HepG2 (cell line): Measurements from ENCODE around the gene MAVS. TPM values are rescaled to one million over a fixed set of nuclear protein-coding genes. Genes with fewer than 3 reads are reported as not detected.

ENCODE experiments used
- HES4 ChIP-seq: sonication (generic); formaldehyde crosslinking; IDR thresholded peaks from 2 replicates; pipeline ENCODE4 v1.9.0; 2021; ENCODE audit warnings: mild to moderate bottlenecking, missing genetic modification reagents, borderline replicate concordance
- JARID2 ChIP-seq: sonication (generic); formaldehyde crosslinking; IDR thresholded peaks from 2 replicates; pipeline ENCODE4 v1.8.1; 2023; ENCODE audit warnings: missing genetic modification reagents, inconsistent platforms; ENCODE audit not compliant: insufficient replicate concordance
- NFIB ChIP-seq: sonication (generic); formaldehyde crosslinking; IDR thresholded peaks from 2 replicates; pipeline ENCODE4 v1.9.0; 2021; ENCODE audit warnings: missing genetic modification reagents, mild to moderate bottlenecking, borderline replicate concordance
- POLR2A ChIP-seq, 2 experiments: IDR thresholded peaks; 2 replicates each; pipeline ENCODE4 v1.6.1; 2011; ENCODE audit warnings: low read depth in 2 of 2, low read length in 2 of 2, mild to moderate bottlenecking in 1 of 2, moderate library complexity in 1 of 2; ENCODE audit not compliant: insufficient read depth in 1 of 2
- SKI ChIP-seq: fragments of 450-650 bp; IDR thresholded peaks from one replicate; pipeline ENCODE4 v1.6.1; 2018; ENCODE audit warnings: mild to moderate bottlenecking; ENCODE audit not compliant: partially characterized antibody
- TSC22D2 ChIP-seq: sonication (generic); formaldehyde crosslinking; IDR thresholded peaks from 2 replicates; pipeline ENCODE4 v1.5.1; 2020; ENCODE audit warnings: missing genetic modification reagents, mild to moderate bottlenecking, borderline replicate concordance
- ZBTB4 ChIP-seq: sonication (generic); formaldehyde crosslinking; IDR thresholded peaks from 2 replicates; pipeline ENCODE4 v1.4.0; 2020; ENCODE audit warnings: missing genetic modification reagents, mild to moderate bottlenecking, borderline replicate concordance
- ZNF564 ChIP-seq: sonication (generic); formaldehyde crosslinking; IDR thresholded peaks from 2 replicates; pipeline ENCODE4 v1.8.1; 2023; ENCODE audit warnings: mild to moderate bottlenecking, missing genetic modification reagents
- polyA plus RNA-seq, 8 experiments: library from polyadenylated mRNA; depleted of rRNA in 3 of 8; stranded (reverse) in 7 of 8; unstranded in 1 of 8; fragments of >200 nt; fragmentation: Illumina TruSeq in 4 of 8; extraction: Trizol in 4 of 8; gene quantifications; 2 replicates each; pipeline versions ENCODE4 v1.2.1 to v1.2.3, GENCODE V29; 2011 to 2016; ENCODE audit warnings: low read depth in 4 of 8, missing spikeins in 1 of 8, mixed read lengths in 1 of 8; ENCODE audit not compliant: insufficient read depth in 1 of 8
- total RNA-seq, 5 experiments: library from RNA; depleted of rRNA; stranded (reverse); fragments of >200 nt; fragmentation: Illumina TruSeq; extraction: Trizol; gene quantifications; 2 replicates each; pipeline ENCODE4 v1.2.3, GENCODE V29; 2016; ENCODE audit warnings: low read depth in 1 of 5
- TF ChIP-seq, protein P1 (sequence below): sonication (generic); formaldehyde crosslinking; IDR thresholded peaks from 2 replicates; pipeline ENCODE4 v1.5.0; 2020; ENCODE audit warnings: mild to moderate bottlenecking, missing genetic modification reagents
- TF ChIP-seq, protein P2 (sequence below): sonication (generic); formaldehyde crosslinking; IDR thresholded peaks from 2 replicates; pipeline ENCODE4 v1.4.0; 2020; ENCODE audit warnings: missing genetic modification reagents
- TF ChIP-seq, protein P3 (sequence below): sonication (generic); formaldehyde crosslinking; IDR thresholded peaks from 2 replicates; pipeline ENCODE4 v1.5.1; 2020; ENCODE audit warnings: mild to moderate bottlenecking, missing genetic modification reagents, moderate library complexity

Gene MAVS
- total and polyA plus RNA-seq, 2 of the 13 experiments (the other 11 are each of a cell fraction or from before 2014, with no cell fraction given): 27.3 to 36.6 TPM

DNA sequence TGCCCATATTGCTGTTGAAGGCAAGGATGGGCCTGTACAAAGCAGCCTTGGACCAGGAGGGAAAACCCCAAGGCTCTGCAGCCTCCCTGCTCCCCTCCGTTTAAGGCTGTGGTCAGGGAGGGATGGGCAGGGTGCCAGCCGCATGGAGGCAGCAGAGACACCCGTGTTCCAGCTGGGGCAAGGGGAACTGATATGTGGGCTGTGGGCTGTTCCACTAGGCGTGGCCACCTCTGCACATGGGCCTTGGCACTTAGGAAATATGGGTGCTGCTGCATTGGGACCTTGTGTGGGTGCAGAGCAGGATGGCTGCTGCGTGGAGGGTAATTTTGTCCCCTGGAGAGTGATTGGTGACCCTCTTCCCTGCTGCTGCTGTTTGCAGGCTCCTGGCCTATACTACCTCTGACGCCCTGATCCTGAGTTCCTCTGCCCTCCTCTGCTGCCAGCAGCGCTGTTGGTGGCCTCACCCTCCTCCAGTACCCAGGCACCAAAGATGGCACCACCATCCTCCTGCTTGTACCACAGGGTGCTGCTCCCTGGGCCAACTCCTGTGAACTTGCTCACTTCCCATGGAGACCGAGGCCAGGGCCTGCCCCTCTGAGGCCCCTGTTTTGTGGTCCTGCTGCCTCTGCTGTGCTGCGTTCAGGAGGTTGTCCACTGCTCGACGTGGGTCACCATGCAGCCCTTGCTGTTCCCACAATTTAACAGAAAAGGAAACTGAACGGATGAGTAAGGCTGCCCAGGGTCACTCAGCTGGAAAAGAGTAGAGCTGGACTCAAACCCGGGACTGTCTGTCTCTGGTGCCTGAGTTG lies 77.9 kb downstream of the MAVS start (continued):
- TF ChIP-seq HES4 (CRISPR knock-in tag) (0 out of 2 replicates have a peak, but pooled peaks have one; percentile 49), JARID2 (CRISPR knock-in tag) (no peak), ZNF564 (CRISPR knock-in tag) (no peak), SKI (no peak), POLR2A (IDR thresholded peaks at IDR 0.05; ENCODE audit: insufficient read depth in 1 of 2, low read depth in 2 of 2, low read length in 2 of 2) (peak in 1 of 2 experiments; percentile 58; a peak in 2 of 4 replicates), NFIB (CRISPR knock-in tag) (no peak), TSC22D2 (CRISPR knock-in tag) (no peak), ZBTB4 (CRISPR knock-in tag) (0 out of 2 replicates have a peak, but pooled peaks have one; percentile 14)
- TF ChIP-seq, protein P1, sequence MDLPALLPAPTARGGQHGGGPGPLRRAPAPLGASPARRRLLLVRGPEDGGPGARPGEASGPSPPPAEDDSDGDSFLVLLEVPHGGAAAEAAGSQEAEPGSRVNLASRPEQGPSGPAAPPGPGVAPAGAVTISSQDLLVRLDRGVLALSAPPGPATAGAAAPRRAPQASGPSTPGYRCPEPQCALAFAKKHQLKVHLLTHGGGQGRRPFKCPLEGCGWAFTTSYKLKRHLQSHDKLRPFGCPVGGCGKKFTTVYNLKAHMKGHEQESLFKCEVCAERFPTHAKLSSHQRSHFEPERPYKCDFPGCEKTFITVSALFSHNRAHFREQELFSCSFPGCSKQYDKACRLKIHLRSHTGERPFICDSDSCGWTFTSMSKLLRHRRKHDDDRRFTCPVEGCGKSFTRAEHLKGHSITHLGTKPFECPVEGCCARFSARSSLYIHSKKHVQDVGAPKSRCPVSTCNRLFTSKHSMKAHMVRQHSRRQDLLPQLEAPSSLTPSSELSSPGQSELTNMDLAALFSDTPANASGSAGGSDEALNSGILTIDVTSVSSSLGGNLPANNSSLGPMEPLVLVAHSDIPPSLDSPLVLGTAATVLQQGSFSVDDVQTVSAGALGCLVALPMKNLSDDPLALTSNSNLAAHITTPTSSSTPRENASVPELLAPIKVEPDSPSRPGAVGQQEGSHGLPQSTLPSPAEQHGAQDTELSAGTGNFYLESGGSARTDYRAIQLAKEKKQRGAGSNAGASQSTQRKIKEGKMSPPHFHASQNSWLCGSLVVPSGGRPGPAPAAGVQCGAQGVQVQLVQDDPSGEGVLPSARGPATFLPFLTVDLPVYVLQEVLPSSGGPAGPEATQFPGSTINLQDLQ (CRISPR knock-in tag): no peak
- TF ChIP-seq, protein P2, sequence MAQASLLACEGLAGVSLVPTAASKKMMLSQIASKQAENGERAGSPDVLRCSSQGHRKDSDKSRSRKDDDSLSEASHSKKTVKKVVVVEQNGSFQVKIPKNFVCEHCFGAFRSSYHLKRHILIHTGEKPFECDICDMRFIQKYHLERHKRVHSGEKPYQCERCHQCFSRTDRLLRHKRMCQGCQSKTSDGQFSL (CRISPR knock-in tag): no peak
- TF ChIP-seq, protein P3, sequence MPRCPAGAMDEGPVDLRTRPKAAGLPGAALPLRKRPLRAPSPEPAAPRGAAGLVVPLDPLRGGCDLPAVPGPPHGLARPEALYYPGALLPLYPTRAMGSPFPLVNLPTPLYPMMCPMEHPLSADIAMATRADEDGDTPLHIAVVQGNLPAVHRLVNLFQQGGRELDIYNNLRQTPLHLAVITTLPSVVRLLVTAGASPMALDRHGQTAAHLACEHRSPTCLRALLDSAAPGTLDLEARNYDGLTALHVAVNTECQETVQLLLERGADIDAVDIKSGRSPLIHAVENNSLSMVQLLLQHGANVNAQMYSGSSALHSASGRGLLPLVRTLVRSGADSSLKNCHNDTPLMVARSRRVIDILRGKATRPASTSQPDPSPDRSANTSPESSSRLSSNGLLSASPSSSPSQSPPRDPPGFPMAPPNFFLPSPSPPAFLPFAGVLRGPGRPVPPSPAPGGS (CRISPR knock-in tag): no peak
